HUES64 (cell line): ENCODE measurements around the gene GPM6B. TPM values are rescaled to one million over a fixed set of nuclear protein-coding genes. Genes with fewer than 3 reads are reported as not detected.

Experiments used
- H3K27ac ChIP-seq: 2 replicates; pipeline ENCODE4 v1.7.0; 2013; ENCODE audit warnings: low read depth, low read length, inconsistent platforms
- H3K27me3 ChIP-seq: 2 replicates; pipeline ENCODE4 v1.6.1; 2013; ENCODE audit warnings: mild to moderate bottlenecking, low read length; ENCODE audit not compliant: insufficient read depth
- H3K36me3 ChIP-seq: 2 replicates; pipeline ENCODE4 v1.6.1; 2013; ENCODE audit warnings: mild to moderate bottlenecking, low read length; ENCODE audit not compliant: insufficient read depth
- H3K4me1 ChIP-seq: 2 replicates; pipeline ENCODE4 v1.6.1; 2013; ENCODE audit warnings: mild to moderate bottlenecking, low read length, moderate library complexity; ENCODE audit not compliant: insufficient read depth
- H3K4me3 ChIP-seq: 2 replicates; pipeline ENCODE4 v1.5.1; 2013; ENCODE audit warnings: mild to moderate bottlenecking, low read length, moderate library complexity
- H3K9ac ChIP-seq: 2 replicates; pipeline ENCODE4 v1.6.1; 2013; ENCODE audit warnings: mild to moderate bottlenecking, low read depth, low read length
- H3K9me3 ChIP-seq: 2 replicates; pipeline ENCODE4 v1.6.1; 2013; ENCODE audit warnings: low read depth, low read length; ENCODE audit not compliant: insufficient read depth
- WGBS: fragments of 150-250, 120-280 bp; methylation state at CpG from one replicate; pipeline ENCODE4 v1.1.7; 2013; ENCODE audit warnings: missing lambda C conversion rate; 5-methylcytosine and 5-hydroxymethylcytosine counted together
- polyA plus RNA-seq, 2 experiments: library from polyadenylated mRNA; stranded (reverse); fragments of 50-300 nt; gene quantifications; one replicate each; pipeline ENCODE4 v1.2.3, GENCODE V29; 2013

Gene GPM6B
- polyA plus RNA-seq (2013, experiment 1 of 2), result 54.2 TPM
- polyA plus RNA-seq (2013, experiment 2 of 2), result 59.3 TPM

- no peak within 1 kb of the TSS for H3K9ac ChIP-seq
- 22% methylated on average over 16 of the region's 19 CpGs for WGBS
- H3K27ac ChIP-seq, result peak within 1 kb of the TSS; percentile 64; the same call in 1 of the 2 replicates
- peak within 1 kb of the TSS; percentile 41 for H3K4me3 ChIP-seq
- peaks cover 32% of the 10 kb centered on the region for H3K4me1 ChIP-seq
- H3K36me3 ChIP-seq, result no peaks in the 10 kb centered on the region
- H3K27me3 ChIP-seq, result no peaks in the 10 kb centered on the region
- H3K9me3 ChIP-seq, result no peaks in the 10 kb centered on the region
Measured at GRCh38 chrX:13816643-13817627, at the start of gene GPM6B. Gene GPM6B, minus strand, starts transcription at chrX:13817093. Its CDS starts 189 bp downstream, at chrX:13816904.

GRCh38 chrX:13864264-13864663 is 47.4 kb upstream of the GPM6B start:
- Histone ChIP-seq H3K9me3 (no peaks in the 10 kb centered on the region), H3K36me3 (no peaks in the 10 kb centered on the region), H3K27ac (no peak overlapping the region), H3K4me3 (no peak overlapping the region), H3K4me1 (no peaks in the 10 kb centered on the region; the same call in 1 of the 2 replicates), H3K9ac (no peak overlapping the region), H3K27me3 (no peaks in the 10 kb centered on the region)
- 88% methylated on average over 7 of the region's 7 CpGs for WGBS

- H3K9ac ChIP-seq, result no peak overlapping the region
- no peak overlapping the region for H3K4me3 ChIP-seq
- no peaks in the 10 kb centered on the region for H3K9me3 ChIP-seq
- no peaks in the 10 kb centered on the region for H3K36me3 ChIP-seq
- H3K27me3 ChIP-seq, result no peaks in the 10 kb centered on the region
- WGBS, result 87% methylated on average over 3 of the region's 3 CpGs
- no peak overlapping the region for H3K27ac ChIP-seq
- H3K4me1 ChIP-seq, result no peaks in the 10 kb centered on the region; the same call in 1 of the 2 replicates
Measured at GRCh38 chrX:13863324-13863723, 46.4 kb upstream of the GPM6B start.

- Histone ChIP-seq H3K36me3 (no peaks in the 10 kb centered on the region), H3K9me3 (no peaks in the 10 kb centered on the region), H3K4me1 (peaks cover 16% of the 10 kb centered on the region; the same call in 1 of the 2 replicates), H3K27ac (no peak overlapping the region), H3K27me3 (no peaks in the 10 kb centered on the region), H3K4me3 (no peak overlapping the region), H3K9ac (no peak overlapping the region)
- WGBS, result no CpG with 5 or more reads among the region's 1 CpG
Measured at GRCh38 chrX:13859724-13860123, 42.8 kb upstream of the GPM6B start.

GRCh38 chrX:13857804-13858203 is 40.9 kb upstream of the GPM6B start:
- Histone ChIP-seq H3K9ac (no peak overlapping the region), H3K4me3 (no peak overlapping the region), H3K9me3 (no peaks in the 10 kb centered on the region), H3K27ac (no peak overlapping the region), H3K36me3 (no peaks in the 10 kb centered on the region), H3K27me3 (no peaks in the 10 kb centered on the region), H3K4me1 (peaks cover 16% of the 10 kb centered on the region; the same call in 1 of the 2 replicates)
- WGBS, result 91% methylated on average over 2 of the region's 2 CpGs

GRCh38 chrX:13855689-13856450 is 39.0 kb upstream of the GPM6B start:
- Histone ChIP-seq H3K27me3 (no peaks in the 10 kb centered on the region), H3K27ac (peak overlapping the region; percentile 67; the same call in 1 of the 2 replicates), H3K9ac (no peak overlapping the region), H3K9me3 (no peaks in the 10 kb centered on the region), H3K4me1 (peaks cover 16% of the 10 kb centered on the region; the same call in 1 of the 2 replicates), H3K4me3 (no peak overlapping the region), H3K36me3 (no peaks in the 10 kb centered on the region)
- 88% methylated on average over 1 of the region's 1 CpG for WGBS

- WGBS, result 85% methylated on average over 2 of the region's 2 CpGs
- Histone ChIP-seq H3K4me3 (no peak overlapping the region), H3K36me3 (no peaks in the 10 kb centered on the region), H3K9me3 (no peaks in the 10 kb centered on the region), H3K4me1 (peaks cover 16% of the 10 kb centered on the region; the same call in 1 of the 2 replicates), H3K27ac (no peak overlapping the region), H3K9ac (no peak overlapping the region), H3K27me3 (no peaks in the 10 kb centered on the region)
Measured at GRCh38 chrX:13854003-13854402, 37.1 kb upstream of the GPM6B start.

GRCh38 chrX:13852001-13852695 is 35.3 kb upstream of the GPM6B start:
- no peaks in the 10 kb centered on the region for H3K27me3 ChIP-seq
- H3K4me1 ChIP-seq, result peaks cover 9% of the 10 kb centered on the region; the same call in 1 of the 2 replicates
- H3K27ac ChIP-seq, result no peak overlapping the region
- H3K36me3 ChIP-seq, result no peaks in the 10 kb centered on the region
- no peaks in the 10 kb centered on the region for H3K9me3 ChIP-seq
- no peak overlapping the region for H3K4me3 ChIP-seq
- H3K9ac ChIP-seq, result no peak overlapping the region
- WGBS, result 94% methylated on average over 4 of the region's 4 CpGs

- no peak overlapping the region for H3K4me3 ChIP-seq
- no peaks in the 10 kb centered on the region for H3K36me3 ChIP-seq
- H3K27ac ChIP-seq, result no peak overlapping the region
- H3K9ac ChIP-seq, result no peak overlapping the region
- no peaks in the 10 kb centered on the region for H3K27me3 ChIP-seq
- H3K9me3 ChIP-seq, result no peaks in the 10 kb centered on the region
- 95% methylated on average over 8 of the region's 8 CpGs for whole genome bisulfite sequencing
- no peaks in the 10 kb centered on the region for H3K4me1 ChIP-seq
Measured at GRCh38 chrX:13845721-13846378, 29.0 kb upstream of the GPM6B start.

- no peaks in the 10 kb centered on the region for H3K36me3 ChIP-seq
- no peak overlapping the region for H3K9ac ChIP-seq
- H3K4me3 ChIP-seq, result no peak overlapping the region
- no peak overlapping the region for H3K27ac ChIP-seq
- no peaks in the 10 kb centered on the region for H3K27me3 ChIP-seq
- H3K9me3 ChIP-seq, result no peaks in the 10 kb centered on the region
- WGBS, result 100% methylated on average over 1 of the region's 1 CpG
- peaks cover 6% of the 10 kb centered on the region; the same call in 1 of the 2 replicates for H3K4me1 ChIP-seq
Measured at GRCh38 chrX:13843150-13843721, 26.3 kb upstream of the GPM6B start.
